Lower lobe of right lung (tissue), 2 donors: ENCODE data around the gene CDR2L. TPM values are rescaled to one million over a fixed set of nuclear protein-coding genes. Genes with fewer than 3 reads are reported as not detected.
"Not testable (repeated sequence)": the region's sequence is repeated elsewhere in the genome, so short reads cannot be mapped to it uniquely, and the experiment has no call there.

Source experiments
- ATAC-seq, 2 donors: fragments of 200-7000 bp; cut with Tn5 transposase; one replicate each; pipeline ENCODE4 v1.9.1; 2020 to 2022; ENCODE audit warnings: mild to moderate bottlenecking in 2 of 2, moderate library complexity in 2 of 2
- DNase-seq: peaks from one replicate; pipeline ENCODE4 v3.0.0-alpha.2; 2020
- H3K27ac ChIP-seq: fragments of 200-600 bp; one replicate; pipeline ENCODE4 v1.8.0; 2022
- H3K27me3 ChIP-seq: fragments of 200-600 bp; one replicate; pipeline ENCODE4 v1.8.0; 2022; ENCODE audit warnings: low read depth
- H3K36me3 ChIP-seq: fragments of 200-600 bp; one replicate; pipeline ENCODE4 v1.8.0; 2022; ENCODE audit warnings: mild to moderate bottlenecking
- H3K4me1 ChIP-seq: fragments of 200-600 bp; one replicate; pipeline ENCODE4 v1.8.0; 2022
- H3K4me3 ChIP-seq: fragments of 200-600 bp; one replicate; pipeline ENCODE4 v1.8.0; 2022; ENCODE audit warnings: mild to moderate bottlenecking
- H3K9me3 ChIP-seq: fragments of 200-600 bp; one replicate; pipeline ENCODE4 v1.8.0; 2022
- CTCF ChIP-seq: fragments of 200-600 bp; IDR thresholded peaks from one replicate; pipeline ENCODE4 v1.8.0; 2022; ENCODE audit warnings: antibody characterized with exemption, mild to moderate bottlenecking
- intact Hi-C: fragments of 100-400 bp; cut with DNase I; formaldehyde crosslinking; loops from one replicate; pipeline ENCODE4 v1.11.0; 2022
- total RNA-seq: library from RNA; stranded (reverse); fragmentation: NEBNext Ultra II Directional; extraction: Animal tissue kit (Norgen Biotek cat#: 25700); gene quantifications from one replicate; pipeline ENCODE4 v1.2.1, GENCODE V29; 2021
- donor health status: DM: no; HTN: yes; CAD: no; lungs with severe emphysema.

Gene CDR2L
- total RNA-seq, 1 donor from 2014 or later, result 12.6 TPM

DNA sequence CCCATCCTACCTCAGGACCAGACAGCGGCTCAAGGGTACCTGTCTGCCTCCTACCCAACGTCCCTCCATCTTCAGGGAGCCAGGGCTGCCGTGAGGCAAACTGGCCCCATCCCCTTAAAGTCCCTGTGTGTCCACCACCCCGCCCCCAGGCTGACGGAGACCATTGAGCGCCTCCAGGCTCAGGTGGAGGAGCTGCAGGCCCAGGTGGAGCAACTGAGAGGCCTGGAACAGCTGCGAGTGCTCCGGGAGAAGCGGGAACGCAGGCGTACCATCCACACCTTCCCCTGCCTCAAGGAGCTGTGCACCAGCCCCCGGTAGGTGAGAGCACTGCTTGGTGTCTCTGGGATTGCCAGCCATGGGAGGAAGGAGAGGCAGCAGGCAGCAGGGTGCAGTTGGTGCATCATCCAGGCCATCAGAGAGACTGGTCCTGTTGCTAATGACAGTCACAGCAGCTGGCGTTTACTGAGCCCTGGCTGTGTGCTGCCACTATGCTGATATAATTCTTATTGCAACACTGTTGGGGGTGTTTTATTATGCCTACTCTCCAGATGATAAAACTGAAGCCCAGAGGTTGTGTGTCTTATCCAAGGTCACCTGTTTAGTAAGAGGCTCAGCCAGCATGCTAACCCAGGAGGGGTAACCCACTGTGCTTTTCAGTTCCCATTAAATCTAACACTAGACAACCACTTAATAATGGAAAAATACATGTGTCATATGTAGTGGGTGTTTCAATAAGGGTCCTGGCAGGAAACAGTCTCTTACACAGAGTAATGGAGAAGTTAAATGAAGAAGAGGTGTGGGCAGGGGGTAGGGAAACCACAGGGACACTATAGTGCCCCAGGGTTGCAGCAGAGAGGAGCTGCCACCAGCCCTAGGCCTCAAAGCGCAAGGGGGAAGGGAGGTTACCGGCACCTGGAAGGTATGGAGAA is 14.7 kb downstream of the CDR2L start:
- intact Hi-C loops, result no loop called here
- TF ChIP-seq CTCF, result no peak
- Histone ChIP-seq H3K4me1 (no peaks in the 10 kb centered on the region), H3K36me3 (peaks cover 42% of the 10 kb centered on the region), H3K27ac (no peak overlapping the region), H3K9me3 (no peaks in the 10 kb centered on the region), H3K27me3 (no peaks in the 10 kb centered on the region), H3K4me3 (no peak overlapping the region)
- no peak for ATAC-seq
- no peak for DNase-seq

GRCh38 chr17:75003070-75003956 is 15.9 kb downstream of the CDR2L start:
- H3K4me1 ChIP-seq, result no peaks in the 10 kb centered on the region
- no peaks in the 10 kb centered on the region for H3K9me3 ChIP-seq
- no peak for TF ChIP-seq CTCF
- H3K27ac ChIP-seq, result no peak overlapping the region
- peak; percentile 18 to 25 for ATAC-seq
- no peak for DNase-seq
- H3K4me3 ChIP-seq, result no peak overlapping the region
- intact Hi-C loops, result no loop called here
- H3K27me3 ChIP-seq, result no peaks in the 10 kb centered on the region
- H3K36me3 ChIP-seq, result peaks cover 42% of the 10 kb centered on the region

- no peak for TF ChIP-seq CTCF
- no peaks in the 10 kb centered on the region for H3K27me3 ChIP-seq
- no peak for DNase-seq
- H3K4me1 ChIP-seq, result no peaks in the 10 kb centered on the region
- peaks cover 42% of the 10 kb centered on the region for H3K36me3 ChIP-seq
- no peak overlapping the region for H3K27ac ChIP-seq
- no peak overlapping the region for H3K4me3 ChIP-seq
- intact Hi-C loops, result no loop called here
- no peaks in the 10 kb centered on the region for H3K9me3 ChIP-seq
- no peak for ATAC-seq
These were observed 16.5 kb downstream of the CDR2L start for GRCh38 chr17:75003957-75004355.

GRCh38 chr17:75004371-75004770 is 16.9 kb downstream of the CDR2L start:
- Histone ChIP-seq H3K36me3 (peaks cover 41% of the 10 kb centered on the region), H3K4me3 (no peak overlapping the region), H3K27ac (no peak overlapping the region), H3K4me1 (no peaks in the 10 kb centered on the region), H3K9me3 (no peaks in the 10 kb centered on the region), H3K27me3 (no peaks in the 10 kb centered on the region)
- no peak for ATAC-seq
- DNase-seq, result no peak
- intact Hi-C loops, result no loop called here
- TF ChIP-seq CTCF, result no peak

- Histone ChIP-seq H3K36me3 (peaks cover 34% of the 10 kb centered on the region), H3K27ac (no peak overlapping the region), H3K27me3 (no peaks in the 10 kb centered on the region), H3K4me3 (no peak overlapping the region), H3K9me3 (no peaks in the 10 kb centered on the region), H3K4me1 (no peaks in the 10 kb centered on the region)
- ATAC-seq (no peak), DNase-seq (no peak)
- intact Hi-C loops, result no loop called here
- TF ChIP-seq CTCF, result no peak
These were observed 17.9 kb downstream of the CDR2L start for GRCh38 chr17:75005291-75005690.

- H3K27me3 ChIP-seq, H3K9me3 ChIP-seq, H3K4me3 ChIP-seq, H3K4me1 ChIP-seq, ATAC-seq, intact Hi-C loops, H3K27ac ChIP-seq, DNase-seq: not testable (repeated sequence)
- H3K36me3 ChIP-seq, result peaks cover 29% of the 10 kb centered on the region
These were observed 18.7 kb downstream of the CDR2L start for GRCh38 chr17:75006084-75006483.
